Measurements from ENCODE around the gene HTT. TPM values are rescaled to one million over a fixed set of nuclear protein-coding genes. Genes with fewer than 3 reads are reported as not detected.

The HTT gene
- total and polyA plus RNA-seq, 2 of the 8 experiments (the other 6 are each of a cell fraction or from before 2014, with no cell fraction given): 24.0 to 71.0 TPM

DNA sequence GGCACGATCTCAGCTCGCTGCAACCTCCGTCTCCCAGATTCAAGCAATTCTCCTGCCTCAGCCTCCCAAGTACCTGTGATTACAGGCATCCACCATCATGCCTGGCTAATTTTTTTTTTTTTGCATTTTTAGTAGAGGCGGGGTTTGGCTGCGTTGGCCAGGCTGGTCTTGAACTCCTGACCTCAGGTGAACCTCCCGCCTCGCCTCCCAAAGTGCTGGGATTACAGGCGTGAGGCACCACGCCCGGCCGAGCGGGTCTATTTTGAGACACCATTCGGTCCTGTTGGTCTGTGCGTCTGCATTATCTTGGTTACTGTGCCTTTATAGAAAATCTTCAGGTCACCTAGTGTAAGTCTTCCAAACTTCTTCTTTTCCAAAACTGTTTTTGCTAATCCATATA is 196.7 kb downstream of the HTT start:
- H3K79me2 ChIP-seq (ENCODE audit: control insufficient read depth in 1 of 2, insufficient read depth in 2 of 2, low read length in 2 of 2): no peaks in the 10 kb centered on the region
- H2BK15ac ChIP-seq (ENCODE audit: low read length): no peak overlapping the region
- no peaks in the 10 kb centered on the region for H3K36me3 ChIP-seq (ENCODE audit: control insufficient read depth in 2 of 4, insufficient read depth in 4 of 4, low read length in 3 of 4)
- no peak overlapping the region for H3K9ac ChIP-seq (replicated peaks in 1 of 4; ENCODE audit: extremely low read depth in 1 of 4, low read depth in 3 of 4, low read length in 3 of 4)
- H3K27me3 ChIP-seq (replicated peaks in 1 of 4; ENCODE audit: control insufficient read depth in 3 of 4, extremely low read depth in 1 of 4, insufficient read depth in 3 of 4, low read length in 3 of 4): no peaks in the 10 kb centered on the region
- H3K23ac ChIP-seq (ENCODE audit: insufficient read length): no peak overlapping the region
- WGBS, 2 experiments (ENCODE audit: extremely low coverage in 1 of 2, insufficient coverage in 1 of 2, insufficient read length in 1 of 2, insufficient replicate concordance in 2 of 2, low coverage in 1 of 2, low lambda C conversion rate in 2 of 2, missing lambda C conversion rate in 1 of 2): 76% methylated on average over 14 of the region's 14 CpGs; no CpG with 5 or more reads in 1 of the 2 experiments
- no peaks in the 10 kb centered on the region for H3K23me2 ChIP-seq (ENCODE audit: low read depth, low read length)
- no peak overlapping the region for H2BK12ac ChIP-seq (ENCODE audit: low read depth, low read length)
- H4K91ac ChIP-seq (replicated peaks; ENCODE audit: insufficient read length, low read length): no peak overlapping the region
- H2BK5ac ChIP-seq (ENCODE audit: low read depth, low read length): no peak overlapping the region
- POLR2A ChIA-PET (ENCODE audit: partially characterized antibody): interaction anchor here (0.6 to 1.7 kb wide), 2 partner anchors 20 to 77 kb away, joined by 3 to 4 read pairs; no protein-coding TSS in a partner anchor
- no peak overlapping the region for H3K4ac ChIP-seq (replicated peaks; ENCODE audit: insufficient read length, low read depth, low read length)
- H3K9me3 ChIP-seq (ENCODE audit: insufficient read depth in 2 of 2, low read depth in 1 of 2, low read length in 1 of 2): no peaks in the 10 kb centered on the region
- no peaks in the 10 kb centered on the region for H3K79me1 ChIP-seq (ENCODE audit: low read depth, low read length)
- H3K4me1 ChIP-seq (replicated peaks in 1 of 4; ENCODE audit: control insufficient read depth in 3 of 4, insufficient read depth in 4 of 4, low read length in 3 of 4): peaks cover 0 to 6% (median 0%) of the 10 kb centered on the region in 4 experiments; a peak in 1 of 7 replicates
- no peak overlapping the region for H3K4me3 ChIP-seq (ENCODE audit: extremely low read depth in 1 of 4, insufficient read depth in 2 of 4, low read depth in 3 of 4, low read length in 4 of 4)
- H3K56ac ChIP-seq (replicated peaks; ENCODE audit: insufficient read length, low read depth, low read length): no peak overlapping the region
- no peak overlapping the region for H2BK120ac ChIP-seq (replicated peaks; ENCODE audit: low read depth, low read length)
- no peak overlapping the region for H4K5ac ChIP-seq (ENCODE audit: insufficient read length, low read depth, low read length)
- CTCF ChIA-PET (ENCODE audit: partially characterized antibody): interaction anchor here (2.8 kb wide), 1 partner anchor 47 kb away, joined by 10 read pairs; no protein-coding TSS in a partner anchor
- H2AFZ ChIP-seq (ENCODE audit: low read length): no peak overlapping the region
- H3K27ac ChIP-seq (ENCODE audit: low read depth, low read length): no peak overlapping the region
- H4K20me1 ChIP-seq (replicated peaks in 1 of 2; ENCODE audit: control insufficient read depth in 1 of 2, insufficient read depth in 2 of 2, low read length in 2 of 2): no peaks in the 10 kb centered on the region
- no peak overlapping the region for H3K18ac ChIP-seq (ENCODE audit: extremely low read depth, low read length)
- H3K14ac ChIP-seq (ENCODE audit: insufficient read length): no peak overlapping the region
- H2BK20ac ChIP-seq (ENCODE audit: low read length): no peak overlapping the region
- no peak overlapping the region for H2AK5ac ChIP-seq (ENCODE audit: low read depth, low read length)
- no peak overlapping the region for H4K8ac ChIP-seq (ENCODE audit: extremely low read depth, insufficient read depth, low read length)
- FAIRE-seq: no peak
- no peak for DNase-seq (ENCODE audit: low read depth in 1 of 2, low spot score in 2 of 2)
- no peak overlapping the region for H3K4me2 ChIP-seq (ENCODE audit: insufficient read depth in 1 of 2, low read depth in 2 of 2, low read length in 2 of 2)
- TF ChIP-seq MAX (IDR thresholded peaks at IDR 0.05): no peak
- no peak for TF ChIP-seq MAFK (IDR thresholded peaks at IDR 0.05; ENCODE audit: low read depth, low read length)
- no peak for TF ChIP-seq YY1 (IDR thresholded peaks at IDR 0.05; ENCODE audit: low read depth, low read length)
- no peak for TF ChIP-seq RBBP5 (IDR thresholded peaks at IDR 0.05; ENCODE audit: borderline replicate concordance, low read depth, low read length)
- no peak for TF ChIP-seq CHD1 (IDR thresholded peaks at IDR 0.05; ENCODE audit: low read depth, low read length)
- TF ChIP-seq SIRT6 (IDR thresholded peaks at IDR 0.05; ENCODE audit: low read length): no peak
- no peak for TF ChIP-seq NRF1 (IDR thresholded peaks at IDR 0.05; ENCODE audit: low read depth, low read length)
- TF ChIP-seq SUZ12 (IDR thresholded peaks at IDR 0.05; ENCODE audit: low read length): no peak
- TF ChIP-seq TCF12 (IDR thresholded peaks at IDR 0.05; ENCODE audit: low read depth, low read length): no peak
- no peak for TF ChIP-seq SP1 (IDR thresholded peaks at IDR 0.05; ENCODE audit: low read depth, low read length)
- no peak for TF ChIP-seq GABPA (IDR thresholded peaks at IDR 0.05; ENCODE audit: borderline replicate concordance, insufficient read depth, low read length)
- TF ChIP-seq KDM5A (IDR thresholded peaks at IDR 0.05; ENCODE audit: low read length): no peak
- TF ChIP-seq RNF2 (IDR thresholded peaks at IDR 0.05; ENCODE audit: borderline replicate concordance, low read depth, low read length, missing control alignments, poor library complexity, severe bottlenecking): no peak
- TF ChIP-seq JUN (IDR thresholded peaks at IDR 0.05; ENCODE audit: low read depth, low read length): no peak
- no peak for TF ChIP-seq ZNF274 (IDR thresholded peaks at IDR 0.05; ENCODE audit: borderline replicate concordance, extremely low read depth, low read length)
